WTC11 (cell line): ENCODE results near the gene DDIT4L. TPM values are rescaled to one million over a fixed set of nuclear protein-coding genes. Genes with fewer than 3 reads are reported as not detected.

ENCODE experiments used
- ATAC-seq: fragments of 200-7000 bp; cut with Tn5 transposase; 2 replicates; pipeline ENCODE4 v1.10.0; 2021; ENCODE audit warnings: mild to moderate bottlenecking, moderate library complexity
- CTCF ChIA-PET: fragments of 300-600 bp; sonication (Branson Sonifier 250); formaldehyde crosslinking; loops from one replicate; lab custom pipeline; 2021; ENCODE audit warnings: antibody characterized with exemption; lab: Charles Lee
- POLR2A ChIA-PET: fragments of 350-600 bp; sonication (Branson Sonifier 250); formaldehyde crosslinking; loops from one replicate; lab custom pipeline; 2021; ENCODE audit warnings: antibody characterized with exemption; lab: Charles Lee
- DNase-seq: peaks from one replicate; pipeline ENCODE4 v3.0.0; 2021; ENCODE audit warnings: low spot score
- H3K27ac Mint-ChIP-seq: 2 replicates; pipeline ENCODE4 v1.8.0; 2021; ENCODE audit warnings: mixed read lengths
- H3K27me3 Mint-ChIP-seq: 2 replicates; pipeline ENCODE4 v1.8.0; 2021; ENCODE audit warnings: low read depth, mild to moderate bottlenecking, moderate library complexity, mixed read lengths
- H3K36me3 Mint-ChIP-seq: 2 replicates; pipeline ENCODE4 v1.8.0; 2021; ENCODE audit warnings: mixed read lengths
- H3K4me1 Mint-ChIP-seq: 2 replicates; pipeline ENCODE4 v1.8.0; 2022; ENCODE audit warnings: mixed read lengths
- H3K4me3 Mint-ChIP-seq: 2 replicates; pipeline ENCODE4 v1.8.0; 2021; ENCODE audit warnings: mild to moderate bottlenecking, moderate library complexity, mixed read lengths
- H3K9me3 Mint-ChIP-seq: 2 replicates; pipeline ENCODE4 v1.8.0; 2021; ENCODE audit warnings: mixed read lengths
- AFF4 ChIP-seq: sonication (generic); formaldehyde crosslinking; IDR thresholded peaks from 2 replicates; pipeline ENCODE4 v1.8.1; 2023; ENCODE audit warnings: mild to moderate bottlenecking, missing genetic modification reagents, borderline replicate concordance
- GABPB1 ChIP-seq: sonication (generic); formaldehyde crosslinking; IDR thresholded peaks from 2 replicates; pipeline ENCODE4 v1.8.1; 2023; ENCODE audit warnings: mild to moderate bottlenecking, missing genetic modification reagents
- IRF1 ChIP-seq: sonication (generic); formaldehyde crosslinking; IDR thresholded peaks from 2 replicates; pipeline ENCODE4 v1.8.0; 2023; ENCODE audit warnings: missing genetic modification reagents
- KAT7 ChIP-seq: sonication (generic); formaldehyde crosslinking; IDR thresholded peaks from 2 replicates; pipeline ENCODE4 v1.8.1; 2023; ENCODE audit warnings: missing genetic modification reagents, mild to moderate bottlenecking, borderline replicate concordance
- NR3C1 ChIP-seq: sonication (generic); formaldehyde crosslinking; conservative IDR thresholded peaks from 2 replicates; pipeline ENCODE4 v1.8.1; 2023; ENCODE audit warnings: low read depth, mild to moderate bottlenecking, missing genetic modification reagents
- SMAD4 ChIP-seq: sonication (generic); formaldehyde crosslinking; IDR thresholded peaks from 2 replicates; pipeline ENCODE4 v1.8.0; 2022; ENCODE audit warnings: mild to moderate bottlenecking, missing genetic modification reagents
- ZBTB21 ChIP-seq: sonication (generic); formaldehyde crosslinking; IDR thresholded peaks from 2 replicates; pipeline ENCODE4 v1.8.1; 2023; ENCODE audit warnings: mild to moderate bottlenecking, missing genetic modification reagents, borderline replicate concordance
- ZNF263 ChIP-seq: sonication (generic); formaldehyde crosslinking; IDR thresholded peaks from 2 replicates; pipeline ENCODE4 v1.8.1; 2022; ENCODE audit warnings: low read depth, mild to moderate bottlenecking, moderate library complexity, missing genetic modification reagents
- ZNF396 ChIP-seq: fragments of 250-450 bp; sonication (Bioruptor Pico); IDR thresholded peaks from 2 replicates; pipeline ENCODE4 v1.8.0; 2021; ENCODE audit warnings: mild to moderate bottlenecking, moderate library complexity, borderline replicate concordance
- total RNA-seq: library from RNA; stranded (reverse); gene quantifications from 3 replicates; pipeline ENCODE4 v1.2.3, GENCODE V29; 2021
- TF ChIP-seq, protein P1 (sequence below): fragments of 250-450 bp; sonication (Bioruptor Pico); IDR thresholded peaks from 2 replicates; pipeline ENCODE4 v2.1.2; 2022; ENCODE audit warnings: mild to moderate bottlenecking, moderate library complexity
- TF ChIP-seq, protein P2 (sequence below): sonication (generic); formaldehyde crosslinking; IDR thresholded peaks from 2 replicates; pipeline ENCODE4 v1.8.0; 2023; ENCODE audit warnings: mild to moderate bottlenecking, missing genetic modification reagents

Gene DDIT4L
- total RNA-seq, 1 experiment from 2014 or later, result 3.8 TPM

DNA sequence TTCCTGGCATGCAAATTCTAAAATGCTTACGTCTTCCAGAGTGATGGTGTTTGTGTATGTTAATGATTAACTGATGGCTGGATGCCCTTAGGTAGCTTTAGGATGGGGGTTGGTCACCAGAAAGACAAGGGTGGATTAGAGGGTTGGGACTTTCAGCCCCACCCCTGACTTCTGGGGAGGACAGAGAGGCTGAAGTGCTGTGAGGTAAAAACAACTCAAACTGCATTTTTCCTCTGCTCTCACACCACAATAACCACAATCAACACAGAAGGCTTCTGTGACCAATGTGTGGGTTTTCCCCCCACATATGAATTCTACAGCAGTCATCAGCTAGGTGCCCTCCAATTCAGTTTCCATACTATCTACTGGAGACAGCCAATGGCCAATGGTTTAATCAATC is 18.7 kb upstream of the DDIT4L start:
- Mint-ChIP-seq H3K27ac (no peak overlapping the region), H3K4me1 (peaks cover 5% of the 10 kb centered on the region), H3K4me3 (no peak overlapping the region), H3K36me3 (no peaks in the 10 kb centered on the region), H3K9me3 (no peaks in the 10 kb centered on the region; the same call in 1 of the 2 replicates), H3K27me3 (no peaks in the 10 kb centered on the region)
- ChIA-PET CTCF (no interaction called here), POLR2A (no interaction called here)
- ATAC-seq (no peak), DNase-seq (no peak)
- TF ChIP-seq ZBTB21 (CRISPR knock-in tag), result no peak

DNA sequence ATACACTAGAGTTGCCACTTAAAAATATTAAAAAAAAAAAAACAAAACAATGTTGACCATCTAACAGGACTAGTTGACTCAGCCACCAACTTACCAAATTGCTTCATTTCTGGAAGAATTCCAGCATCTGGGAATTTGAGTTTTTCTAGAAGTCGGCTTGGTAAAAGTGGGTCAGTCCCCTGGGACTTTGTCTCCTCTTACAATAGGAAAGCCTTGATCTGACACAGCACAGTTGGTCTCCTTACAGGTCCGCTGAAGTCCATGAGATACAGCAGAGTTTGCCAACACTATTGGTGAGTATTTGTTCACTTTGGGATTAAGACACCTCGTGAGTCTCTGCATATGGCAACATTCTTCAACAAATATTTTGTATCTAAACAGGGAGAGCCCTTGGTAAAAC is 18.2 kb upstream of the DDIT4L start:
- TF ChIP-seq ZNF263 (CRISPR knock-in tag), result no peak
- no peak for TF ChIP-seq SMAD4 (CRISPR knock-in tag)
- TF ChIP-seq GABPB1, result no peak
- no peak for TF ChIP-seq KAT7 (CRISPR knock-in tag)
- TF ChIP-seq ZNF396 (CRISPR knock-in tag), result no peak
- peaks cover 5% of the 10 kb centered on the region for H3K4me1 Mint-ChIP-seq
- H3K27me3 Mint-ChIP-seq, result no peaks in the 10 kb centered on the region
- H3K27ac Mint-ChIP-seq, result no peak overlapping the region
- ATAC-seq, result no peak
- H3K36me3 Mint-ChIP-seq, result no peaks in the 10 kb centered on the region
- H3K9me3 Mint-ChIP-seq, result no peaks in the 10 kb centered on the region; the same call in 1 of the 2 replicates
- DNase-seq, result no peak
- ChIA-PET CTCF (no interaction called here), POLR2A (no interaction called here)
- H3K4me3 Mint-ChIP-seq, result no peak overlapping the region

- H3K9me3 Mint-ChIP-seq, result no peaks in the 10 kb centered on the region; the same call in 1 of the 2 replicates
- no peak for ATAC-seq
- no peak for DNase-seq
These were observed 16.6 kb upstream of the DDIT4L start for GRCh38 chr4:100206850-100207249.

More at GRCh38 chr4:100206850-100207249, 16.6 kb upstream of the DDIT4L start:
- ChIA-PET POLR2A (no interaction called here), CTCF (no interaction called here)
- Mint-ChIP-seq H3K4me1 (peaks cover 5% of the 10 kb centered on the region), H3K27ac (no peak overlapping the region), H3K27me3 (no peaks in the 10 kb centered on the region), H3K4me3 (no peak overlapping the region), H3K36me3 (no peaks in the 10 kb centered on the region)
- TF ChIP-seq, protein P1, sequence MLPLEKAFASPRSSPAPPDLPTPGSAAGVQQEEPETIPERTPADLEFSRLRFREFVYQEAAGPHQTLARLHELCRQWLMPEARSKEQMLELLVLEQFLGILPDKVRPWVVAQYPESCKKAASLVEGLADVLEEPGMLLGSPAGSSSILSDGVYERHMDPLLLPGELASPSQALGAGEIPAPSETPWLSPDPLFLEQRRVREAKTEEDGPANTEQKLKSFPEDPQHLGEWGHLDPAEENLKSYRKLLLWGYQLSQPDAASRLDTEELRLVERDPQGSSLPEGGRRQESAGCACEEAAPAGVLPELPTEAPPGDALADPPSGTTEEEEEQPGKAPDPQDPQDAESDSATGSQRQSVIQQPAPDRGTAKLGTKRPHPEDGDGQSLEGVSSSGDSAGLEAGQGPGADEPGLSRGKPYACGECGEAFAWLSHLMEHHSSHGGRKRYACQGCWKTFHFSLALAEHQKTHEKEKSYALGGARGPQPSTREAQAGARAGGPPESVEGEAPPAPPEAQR, result no peak
- TF ChIP-seq AFF4 (CRISPR knock-in tag), result no peak
- TF ChIP-seq, protein P2, sequence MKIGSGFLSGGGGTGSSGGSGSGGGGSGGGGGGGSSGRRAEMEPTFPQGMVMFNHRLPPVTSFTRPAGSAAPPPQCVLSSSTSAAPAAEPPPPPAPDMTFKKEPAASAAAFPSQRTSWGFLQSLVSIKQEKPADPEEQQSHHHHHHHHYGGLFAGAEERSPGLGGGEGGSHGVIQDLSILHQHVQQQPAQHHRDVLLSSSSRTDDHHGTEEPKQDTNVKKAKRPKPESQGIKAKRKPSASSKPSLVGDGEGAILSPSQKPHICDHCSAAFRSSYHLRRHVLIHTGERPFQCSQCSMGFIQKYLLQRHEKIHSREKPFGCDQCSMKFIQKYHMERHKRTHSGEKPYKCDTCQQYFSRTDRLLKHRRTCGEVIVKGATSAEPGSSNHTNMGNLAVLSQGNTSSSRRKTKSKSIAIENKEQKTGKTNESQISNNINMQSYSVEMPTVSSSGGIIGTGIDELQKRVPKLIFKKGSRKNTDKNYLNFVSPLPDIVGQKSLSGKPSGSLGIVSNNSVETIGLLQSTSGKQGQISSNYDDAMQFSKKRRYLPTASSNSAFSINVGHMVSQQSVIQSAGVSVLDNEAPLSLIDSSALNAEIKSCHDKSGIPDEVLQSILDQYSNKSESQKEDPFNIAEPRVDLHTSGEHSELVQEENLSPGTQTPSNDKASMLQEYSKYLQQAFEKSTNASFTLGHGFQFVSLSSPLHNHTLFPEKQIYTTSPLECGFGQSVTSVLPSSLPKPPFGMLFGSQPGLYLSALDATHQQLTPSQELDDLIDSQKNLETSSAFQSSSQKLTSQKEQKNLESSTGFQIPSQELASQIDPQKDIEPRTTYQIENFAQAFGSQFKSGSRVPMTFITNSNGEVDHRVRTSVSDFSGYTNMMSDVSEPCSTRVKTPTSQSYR, result no peak
- TF ChIP-seq NR3C1 (CRISPR knock-in tag), result no peak
- TF ChIP-seq IRF1 (CRISPR knock-in tag), result no peak
